Middle frontal gyrus (tissue), 1 donor: ENCODE measurements around the gene DMAP1.

Experiments
- DNase-seq: peaks from one replicate; pipeline ENCODE4 v3.0.0-alpha.2; 2015; ENCODE audit warnings: low spot score; ENCODE audit errors: extremely low spot score

Gene DMAP1

GRCh38 chr1:44228218-44228617 lies 14.9 kb downstream of the DMAP1 start:
- no peak for DNase-seq

DNA sequence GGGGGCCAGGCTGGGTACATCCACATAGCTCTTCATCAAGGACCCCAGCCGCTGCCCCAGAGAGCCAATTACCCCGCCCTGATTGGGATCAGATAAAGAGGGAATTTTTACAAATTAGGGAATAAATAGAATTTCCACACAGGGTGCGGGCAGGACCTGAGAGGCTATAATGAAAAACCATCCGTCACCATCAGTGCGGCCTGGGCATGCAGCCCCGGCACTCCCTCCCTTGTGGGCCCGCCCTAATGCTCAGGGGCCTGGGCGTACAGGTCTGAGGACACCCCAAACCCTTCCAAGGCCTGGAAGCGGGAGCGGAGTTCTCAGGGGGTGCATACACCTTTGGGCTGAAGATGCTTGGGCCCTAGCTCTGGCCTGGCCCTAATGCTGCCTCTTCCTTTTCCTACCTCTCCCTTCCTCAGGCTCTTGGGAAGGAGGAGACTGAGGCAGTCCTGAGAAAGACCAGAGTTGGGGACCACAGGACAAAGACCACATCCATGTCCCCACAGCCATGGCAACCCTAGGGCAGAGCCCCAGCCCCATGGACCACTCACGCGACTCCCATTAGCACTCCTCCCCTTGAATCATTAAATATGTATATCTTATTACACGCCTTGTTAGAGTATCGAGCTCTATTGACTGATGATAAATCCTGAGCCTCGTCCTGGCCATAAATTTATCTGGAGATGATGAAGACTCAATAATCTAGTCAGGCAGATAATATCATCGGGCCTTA lies 16.3 kb downstream of the DMAP1 start:
- no peak for DNase-seq

GRCh38 chr1:44230796-44231195 lies 17.5 kb downstream of the DMAP1 start:
- DNase-seq = no peak

DNA sequence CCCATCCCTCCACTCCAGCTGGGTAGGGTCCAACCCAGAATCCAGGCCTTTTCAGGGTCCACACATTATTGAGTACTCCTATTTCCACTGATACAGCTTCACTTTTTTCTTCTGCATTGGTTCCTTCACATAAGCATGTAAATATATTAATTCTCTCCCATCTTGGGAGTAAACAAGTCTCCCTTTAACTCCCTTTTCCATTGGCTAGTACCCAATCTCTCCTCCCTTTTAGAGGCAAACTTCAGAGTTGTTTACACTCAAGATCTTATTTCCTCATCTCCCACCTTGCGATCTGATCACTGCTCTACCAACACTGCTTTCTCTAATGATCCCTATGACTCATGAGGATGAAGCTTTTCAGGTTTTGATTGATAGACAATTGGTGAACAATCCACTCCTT lies 20.3 kb downstream of the DMAP1 start:
- no peak for DNase-seq

DNA sequence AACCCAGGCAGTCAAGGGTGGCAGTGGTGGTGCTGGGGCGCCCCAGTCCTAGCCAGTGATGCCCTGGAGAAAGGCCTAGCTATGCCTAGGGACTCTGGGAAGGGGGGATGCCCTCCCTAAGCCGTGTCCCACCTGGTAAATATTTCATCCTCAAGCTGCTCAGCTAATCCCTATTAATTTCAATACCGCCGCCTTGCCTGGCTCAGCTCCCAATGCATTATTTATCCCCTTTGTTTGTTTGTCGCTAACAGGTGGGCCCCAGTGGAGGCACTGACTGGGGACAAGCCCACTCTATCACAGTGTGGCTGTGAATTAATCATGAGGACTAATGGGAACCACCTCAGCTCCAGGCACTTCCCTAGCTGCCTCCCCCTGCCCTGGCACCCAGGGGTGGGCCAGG lies 22.5 kb downstream of the DMAP1 start:
- no peak for DNase-seq

- no peak for DNase-seq
Measured at GRCh38 chr1:44236490-44237272, 23.4 kb downstream of the DMAP1 start.

DNA sequence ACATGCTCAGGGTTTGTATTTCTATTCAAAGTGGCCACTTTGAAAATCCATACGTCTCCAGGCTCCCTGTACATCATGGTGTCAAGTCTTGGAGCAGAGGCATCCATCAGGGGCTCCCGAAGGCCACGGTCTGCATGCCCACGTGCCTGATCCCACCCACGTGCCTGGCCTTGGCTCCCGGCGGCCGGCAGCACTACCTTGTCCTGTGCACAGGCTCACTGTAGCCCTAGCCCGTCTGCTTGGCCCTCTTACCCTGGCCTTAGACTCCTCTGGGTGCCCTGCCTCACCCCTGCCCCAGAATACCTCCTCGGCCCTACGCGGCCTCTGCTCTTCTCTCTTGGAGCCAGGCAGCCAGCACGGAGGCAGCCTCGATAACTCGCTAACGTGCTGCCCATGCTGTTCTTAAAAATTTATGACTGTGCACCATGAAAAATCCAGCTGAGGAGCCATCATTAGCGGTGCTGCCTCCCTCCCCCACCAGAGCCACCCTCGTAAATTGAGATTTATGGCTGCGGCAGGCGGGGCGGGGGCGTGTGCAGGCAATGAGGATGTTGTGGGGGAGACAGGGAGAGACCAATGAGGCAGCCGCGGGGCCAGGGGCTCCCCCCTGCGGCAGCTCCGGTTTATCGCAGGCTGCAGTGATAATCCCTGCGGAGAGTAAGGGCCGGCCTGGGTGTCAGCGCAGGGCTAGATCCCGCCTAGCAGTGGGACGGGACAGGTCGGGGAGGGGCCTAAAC lies 24.6 kb downstream of the DMAP1 start:
- DNase-seq = no peak

GRCh38 chr1:44238660-44239059 lies 25.4 kb downstream of the DMAP1 start:
- DNase-seq = no peak

DNA sequence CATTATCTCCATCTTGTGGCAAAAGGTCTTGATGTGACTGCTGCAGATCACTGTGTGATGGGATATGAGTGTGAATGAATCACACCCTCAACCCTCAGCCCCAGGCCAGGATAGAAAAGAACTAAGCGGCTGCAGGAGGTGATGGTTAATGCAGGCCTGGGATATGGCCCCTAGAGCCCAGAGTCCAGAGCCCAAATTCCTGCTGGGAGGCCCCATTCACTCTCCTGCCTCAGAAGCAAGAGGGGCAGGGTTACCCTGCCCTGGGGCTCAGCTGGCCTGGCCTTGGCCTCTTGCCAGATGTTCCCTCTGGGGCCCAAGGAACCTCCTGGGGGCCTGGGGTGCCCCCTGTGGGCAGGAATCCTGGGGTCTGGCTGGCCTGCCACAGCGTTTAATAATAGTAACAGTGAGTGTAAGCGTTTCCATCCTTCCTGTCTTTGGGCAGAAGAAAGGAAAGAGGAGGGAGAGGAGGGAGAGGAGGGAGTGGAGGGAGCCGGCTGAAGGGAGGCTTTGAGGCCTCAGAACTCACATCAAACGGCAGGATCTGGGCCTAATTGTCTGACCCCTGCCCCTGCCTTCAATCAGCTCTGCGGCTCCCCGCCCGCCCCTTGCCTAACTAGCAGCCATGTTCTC lies 26.2 kb downstream of the DMAP1 start:
- no peak for DNase-seq

DNA sequence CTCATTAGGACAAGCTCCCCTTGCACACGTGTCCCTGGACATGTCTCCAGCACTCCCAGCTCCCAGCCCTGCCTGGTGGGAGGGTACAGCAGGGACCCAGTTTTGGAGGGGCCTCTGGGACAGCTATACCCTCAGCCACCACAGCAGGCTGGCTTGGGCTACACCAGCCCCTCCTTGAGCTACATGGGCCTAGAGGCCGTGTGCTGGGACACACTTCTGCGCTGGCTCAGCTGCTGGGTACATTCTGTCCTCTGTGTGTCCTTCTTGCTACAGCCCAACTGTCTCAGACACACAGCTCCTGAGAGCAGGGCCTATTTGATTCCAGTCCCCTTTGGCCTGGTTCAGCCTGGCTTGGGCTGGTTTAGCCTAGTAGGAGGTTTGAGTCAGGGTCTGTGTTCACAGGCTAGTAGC lies 26.7 kb downstream of the DMAP1 start:
- no peak for DNase-seq

DNA sequence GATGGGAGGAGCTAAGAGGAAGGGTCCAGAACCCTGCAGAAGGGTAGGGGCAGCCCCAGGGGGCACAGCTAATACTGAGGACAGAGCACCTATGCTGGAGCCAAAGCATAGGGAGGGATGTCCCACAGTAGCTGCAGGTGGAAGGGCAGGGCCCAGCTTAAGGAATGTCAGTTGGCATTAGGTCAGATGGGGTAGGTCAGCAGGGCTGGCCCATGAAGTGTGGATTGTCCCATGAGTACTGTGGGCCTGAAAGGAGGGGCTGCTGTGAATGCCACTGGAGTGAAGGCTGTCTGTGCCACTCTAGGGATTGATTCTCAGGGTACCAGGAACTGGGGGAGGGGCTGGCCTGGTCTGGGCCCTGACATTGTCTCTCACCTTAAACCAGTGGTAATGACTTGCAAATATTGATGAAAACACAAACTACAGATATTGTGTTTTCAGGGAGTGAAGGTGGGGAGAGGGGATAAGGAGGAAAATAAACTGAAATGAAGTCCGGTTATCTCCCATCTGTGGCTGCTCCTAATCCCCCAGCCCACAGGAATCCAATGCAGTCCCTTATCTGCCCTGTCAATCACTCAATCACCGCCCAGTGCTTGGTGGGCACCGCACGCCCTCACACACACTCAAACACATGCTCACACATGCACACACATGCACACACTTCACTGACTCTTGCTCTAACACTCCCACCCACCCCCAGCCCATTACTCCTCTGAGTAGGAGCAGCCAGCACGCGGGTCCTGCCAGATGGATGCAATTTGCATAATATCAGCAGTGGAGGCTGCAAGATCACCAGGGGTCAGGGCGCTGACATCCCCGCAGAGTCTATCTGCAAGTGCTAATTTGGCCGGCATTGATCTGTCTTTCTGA lies 27.8 kb downstream of the DMAP1 start:
- no peak for DNase-seq

GRCh38 chr1:44242746-44243145 lies 29.5 kb downstream of the DMAP1 start:
- DNase-seq = no peak

GRCh38 chr1:44243782-44244495 lies 30.7 kb downstream of the DMAP1 start:
- DNase-seq = no peak

DNA sequence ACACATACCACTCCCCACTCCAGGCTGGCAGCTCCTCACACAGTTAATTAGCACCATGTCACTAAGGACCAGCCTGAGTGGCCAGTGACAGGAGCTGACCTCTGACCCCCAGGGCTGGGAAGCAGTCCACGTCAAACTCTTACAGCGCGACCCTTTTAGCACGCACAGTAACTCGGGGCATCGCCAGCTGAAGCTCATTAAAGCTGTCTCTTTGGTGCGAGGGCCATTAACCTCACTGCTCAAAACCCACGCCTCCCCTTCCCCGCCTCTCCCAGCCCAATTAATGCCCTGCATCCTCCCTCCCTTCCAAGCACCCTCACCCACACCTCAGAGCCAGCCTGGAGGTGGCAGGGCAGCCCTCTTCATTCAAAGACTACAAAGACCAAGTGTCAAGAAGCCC lies 31.7 kb downstream of the DMAP1 start:
- no peak for DNase-seq

DNA sequence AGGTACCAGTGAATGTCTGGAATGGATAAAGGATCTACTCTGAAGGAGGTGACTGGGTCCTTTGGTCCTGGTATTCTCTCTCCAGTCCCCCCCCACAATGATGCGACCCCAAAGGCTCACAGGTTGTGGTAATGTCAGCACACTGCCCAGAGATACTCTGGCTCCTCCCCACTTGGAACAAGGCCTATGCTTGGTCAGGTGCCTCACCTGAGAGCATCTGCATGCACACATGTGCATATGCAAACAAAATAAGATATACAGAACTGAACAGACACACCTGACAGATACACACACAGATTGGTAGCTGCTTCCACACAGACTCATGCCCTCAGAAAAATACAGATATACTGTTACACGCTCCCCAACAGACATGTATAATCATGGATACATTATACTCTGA lies 33.5 kb downstream of the DMAP1 start:
- no peak for DNase-seq

GRCh38 chr1:44249543-44249942 lies 36.3 kb downstream of the DMAP1 start:
- no peak for DNase-seq

DNA sequence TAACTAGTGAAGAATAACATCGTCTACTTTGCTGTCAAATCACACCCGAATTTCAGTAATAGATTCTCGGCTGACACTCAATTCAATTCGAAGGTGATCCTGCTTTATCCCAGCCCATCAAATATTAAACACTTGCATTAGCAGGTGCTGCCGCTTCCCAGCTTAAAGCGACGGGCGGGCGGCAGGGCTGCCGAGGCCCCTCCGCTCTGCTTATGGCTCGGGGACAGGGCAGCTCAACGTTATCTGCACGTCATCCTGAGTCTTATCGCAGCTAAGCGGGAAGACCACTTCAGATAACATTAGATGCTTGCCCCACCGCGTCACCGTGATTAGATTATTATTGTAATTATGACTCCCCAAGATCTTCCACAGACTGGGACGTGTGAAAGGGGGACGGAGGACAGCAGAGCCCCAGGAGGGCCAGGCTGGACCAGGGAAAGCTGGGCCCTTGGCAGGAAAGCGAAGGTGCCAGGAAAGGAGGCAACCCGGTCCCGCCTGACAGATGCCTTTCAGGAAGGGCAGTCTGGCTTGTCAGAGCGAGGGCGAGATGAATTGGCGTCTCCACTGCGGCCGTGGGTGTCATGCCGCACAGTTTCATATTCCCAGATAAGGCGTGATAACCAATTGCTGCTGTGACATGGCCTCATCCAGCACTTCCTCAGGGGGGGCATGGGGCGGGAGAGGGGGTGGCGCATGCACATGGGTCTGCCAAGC lies 37.0 kb downstream of the DMAP1 start:
- DNase-seq = no peak

DNA sequence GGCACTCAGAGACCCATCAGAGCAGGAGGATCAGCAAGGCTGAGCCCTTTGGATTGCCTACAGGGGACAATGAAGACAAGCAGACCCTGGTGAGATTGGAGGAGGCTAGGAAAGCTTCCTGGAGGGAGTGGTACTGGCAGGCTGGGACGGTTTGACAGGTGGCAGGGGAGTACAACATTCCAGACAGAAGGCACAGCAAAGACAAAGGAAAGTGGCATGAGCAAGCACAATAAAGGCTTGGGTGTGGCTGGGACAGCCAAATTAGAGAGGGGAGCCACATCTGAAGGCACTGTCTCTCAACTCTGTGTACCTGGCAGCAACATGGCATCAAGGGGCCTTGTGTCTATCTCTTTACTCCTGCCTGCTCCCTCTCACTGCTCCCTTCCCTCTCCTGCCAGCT lies 38.2 kb downstream of the DMAP1 start:
- DNase-seq = no peak

- no peak for DNase-seq
Measured at GRCh38 chr1:44251989-44252671, 38.9 kb downstream of the DMAP1 start.
